ENCODE measurements around the gene IFIT1.
"Not testable (repeated sequence)": the region's sequence is repeated elsewhere in the genome, so short reads cannot be mapped to it uniquely, and the experiment has no call there.

IFIT1 gene

DNA sequence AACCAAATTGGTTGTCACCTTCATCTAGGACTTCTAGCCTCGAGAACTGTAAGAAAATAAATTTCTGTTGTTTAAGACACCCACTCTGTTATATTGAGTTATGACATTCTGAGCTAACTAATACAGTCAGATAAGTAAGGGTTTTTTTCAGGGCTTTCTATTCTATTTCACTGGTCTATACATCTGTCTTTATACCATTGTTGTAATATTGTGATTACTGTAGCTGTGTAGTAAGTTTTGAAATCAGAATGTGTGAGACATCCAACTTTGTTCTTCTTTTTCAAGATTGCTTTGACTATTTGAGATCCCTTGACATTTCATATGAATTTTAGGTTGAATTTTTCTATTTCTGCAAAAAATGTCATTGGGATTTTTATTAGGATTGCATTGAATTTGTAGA is 7.5 kb downstream of the IFIT1 start:
- DNase-seq (ENCODE audit: low read depth) = no peak
- H3K4me3 ChIP-seq (ENCODE audit: low read depth, low read length) = no peak overlapping the region
- TF ChIP-seq, protein P1, sequence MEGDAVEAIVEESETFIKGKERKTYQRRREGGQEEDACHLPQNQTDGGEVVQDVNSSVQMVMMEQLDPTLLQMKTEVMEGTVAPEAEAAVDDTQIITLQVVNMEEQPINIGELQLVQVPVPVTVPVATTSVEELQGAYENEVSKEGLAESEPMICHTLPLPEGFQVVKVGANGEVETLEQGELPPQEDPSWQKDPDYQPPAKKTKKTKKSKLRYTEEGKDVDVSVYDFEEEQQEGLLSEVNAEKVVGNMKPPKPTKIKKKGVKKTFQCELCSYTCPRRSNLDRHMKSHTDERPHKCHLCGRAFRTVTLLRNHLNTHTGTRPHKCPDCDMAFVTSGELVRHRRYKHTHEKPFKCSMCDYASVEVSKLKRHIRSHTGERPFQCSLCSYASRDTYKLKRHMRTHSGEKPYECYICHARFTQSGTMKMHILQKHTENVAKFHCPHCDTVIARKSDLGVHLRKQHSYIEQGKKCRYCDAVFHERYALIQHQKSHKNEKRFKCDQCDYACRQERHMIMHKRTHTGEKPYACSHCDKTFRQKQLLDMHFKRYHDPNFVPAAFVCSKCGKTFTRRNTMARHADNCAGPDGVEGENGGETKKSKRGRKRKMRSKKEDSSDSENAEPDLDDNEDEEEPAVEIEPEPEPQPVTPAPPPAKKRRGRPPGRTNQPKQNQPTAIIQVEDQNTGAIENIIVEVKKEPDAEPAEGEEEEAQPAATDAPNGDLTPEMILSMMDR (IDR thresholded peaks at IDR 0.05; ENCODE audit: low read depth, low read length, missing control alignments) = no peak

DNA sequence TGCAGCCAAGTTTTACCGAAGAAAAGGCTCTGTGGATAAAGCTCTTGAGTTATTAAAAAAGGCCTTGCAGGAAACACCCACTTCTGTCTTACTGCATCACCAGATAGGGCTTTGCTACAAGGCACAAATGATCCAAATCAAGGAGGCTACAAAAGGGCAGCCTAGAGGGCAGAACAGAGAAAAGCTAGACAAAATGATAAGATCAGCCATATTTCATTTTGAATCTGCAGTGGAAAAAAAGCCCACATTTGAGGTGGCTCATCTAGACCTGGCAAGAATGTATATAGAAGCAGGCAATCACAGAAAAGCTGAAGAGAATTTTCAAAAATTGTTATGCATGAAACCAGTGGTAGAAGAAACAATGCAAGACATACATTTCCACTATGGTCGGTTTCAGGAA is 10.6 kb downstream of the IFIT1 start:
- TF ChIP-seq, protein P1 (IDR thresholded peaks at IDR 0.05; ENCODE audit: low read depth, low read length, missing control alignments) = no peak
- no peak overlapping the region for H3K4me3 ChIP-seq (ENCODE audit: low read depth, low read length)
- no peak for DNase-seq (ENCODE audit: low read depth)

DNA sequence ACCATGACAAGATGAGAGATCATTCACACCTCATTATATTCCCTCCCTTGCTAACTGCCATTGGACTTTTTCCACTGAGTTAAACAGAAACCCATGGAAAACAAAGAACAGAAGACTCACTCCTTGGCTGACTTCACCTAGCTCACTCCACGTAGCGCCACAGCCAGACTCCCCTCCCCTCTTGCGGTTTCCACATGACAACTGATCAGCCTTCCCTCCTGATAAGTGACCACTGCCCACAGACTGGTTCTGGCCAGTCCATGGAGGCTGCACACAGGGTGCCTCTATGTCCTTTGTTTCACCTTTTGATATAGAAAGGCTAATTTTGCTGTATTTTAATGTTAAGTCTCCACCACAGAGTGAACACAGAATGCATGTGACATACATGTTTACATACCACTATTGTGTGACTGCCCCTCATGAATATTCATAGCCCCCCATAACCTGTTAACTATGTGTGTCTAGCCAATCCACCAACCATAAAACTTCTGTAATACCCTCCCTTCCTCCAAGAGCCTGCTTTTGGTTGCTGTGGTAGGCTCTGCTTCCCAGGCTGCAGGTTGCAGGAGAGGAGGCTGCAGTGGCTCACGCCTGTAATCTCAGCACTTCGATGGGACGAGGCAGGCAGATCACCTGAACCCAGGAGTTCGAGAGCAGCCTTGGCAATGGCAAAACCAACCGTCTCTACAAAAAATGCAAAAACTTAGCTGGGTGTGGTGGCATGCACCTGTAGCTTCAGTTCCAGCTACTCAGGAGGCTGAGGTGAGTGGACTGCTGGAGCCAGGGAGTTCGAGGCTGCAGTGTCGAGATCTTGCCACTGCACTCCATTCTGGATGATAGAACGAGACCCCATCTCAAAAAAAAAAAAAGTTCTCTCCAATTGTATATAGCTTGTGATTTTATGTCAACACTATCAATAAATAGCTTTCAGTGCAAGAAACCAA is 12.0 kb downstream of the IFIT1 start:
- H3K4me3 ChIP-seq (ENCODE audit: low read depth, low read length) = no peak overlapping the region
- DNase-seq (ENCODE audit: low read depth) = no peak
- TF ChIP-seq, protein P1 (IDR thresholded peaks at IDR 0.05; ENCODE audit: low read depth, low read length, missing control alignments) = no peak

DNA sequence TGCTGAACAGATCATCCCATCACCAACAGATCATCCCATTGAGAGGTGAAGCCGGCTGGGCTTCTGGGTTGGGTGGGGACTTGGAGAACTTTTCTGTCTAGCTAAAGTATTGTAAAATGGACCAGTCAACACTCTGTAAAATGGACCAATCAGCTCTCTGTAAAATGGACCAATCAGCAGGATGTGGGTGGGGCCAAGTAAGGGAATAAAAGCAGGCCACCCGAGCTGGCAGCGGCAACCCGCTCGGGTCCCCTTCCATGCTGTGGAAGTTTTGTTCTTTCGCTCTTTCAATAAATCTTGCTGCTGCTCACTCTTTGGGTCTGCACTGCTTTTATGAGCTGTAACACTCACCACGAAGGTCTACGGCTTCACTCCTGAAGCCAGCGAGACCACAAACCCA is 13.8 kb downstream of the IFIT1 start:
- DNase-seq (ENCODE audit: low read depth); H3K4me3 ChIP-seq (ENCODE audit: low read depth, low read length): not testable (repeated sequence)

DNA sequence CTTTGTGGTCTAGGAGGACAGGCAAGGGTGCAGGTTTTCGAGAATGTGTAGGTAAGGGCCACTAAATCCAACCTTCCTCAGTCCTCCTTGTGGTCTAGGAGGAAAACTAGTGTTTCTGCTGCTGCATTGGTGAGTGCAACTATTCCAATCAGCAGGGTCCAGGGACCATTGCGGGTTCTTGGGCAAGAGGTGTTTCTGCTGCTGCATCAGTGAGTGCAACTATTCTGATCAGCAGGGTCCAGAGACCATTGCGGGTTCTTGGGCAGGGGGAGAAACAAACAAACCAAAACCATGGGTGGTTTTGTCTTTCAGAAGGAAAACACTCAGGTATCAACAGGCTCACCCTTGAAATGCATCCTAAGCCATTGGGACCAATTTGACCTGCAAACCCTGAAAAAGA is 15.4 kb downstream of the IFIT1 start:
- not testable (repeated sequence) for H3K4me3 ChIP-seq (ENCODE audit: low read depth, low read length); DNase-seq (ENCODE audit: low read depth)

DNA sequence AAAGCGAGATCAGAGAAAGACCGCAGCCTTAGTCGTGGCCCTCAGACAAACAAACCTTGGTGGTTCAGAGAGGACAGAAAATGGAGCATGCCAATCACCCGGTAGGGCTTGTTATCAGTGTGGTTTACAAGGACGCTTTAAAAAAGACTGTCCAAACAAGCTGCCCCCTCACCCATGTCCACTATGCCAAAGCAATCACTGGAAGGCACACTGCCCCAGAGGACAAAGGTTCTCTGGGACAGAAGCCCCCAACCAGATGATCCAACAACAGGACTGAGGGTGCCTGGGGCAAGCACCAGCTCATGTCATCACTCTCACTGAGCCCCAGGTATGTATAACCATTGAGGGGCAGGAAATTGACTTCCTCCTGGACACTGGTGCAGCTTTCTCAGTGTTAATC is 16.9 kb downstream of the IFIT1 start:
- H3K4me3 ChIP-seq (ENCODE audit: low read depth, low read length); DNase-seq (ENCODE audit: low read depth): not testable (repeated sequence)

DNA sequence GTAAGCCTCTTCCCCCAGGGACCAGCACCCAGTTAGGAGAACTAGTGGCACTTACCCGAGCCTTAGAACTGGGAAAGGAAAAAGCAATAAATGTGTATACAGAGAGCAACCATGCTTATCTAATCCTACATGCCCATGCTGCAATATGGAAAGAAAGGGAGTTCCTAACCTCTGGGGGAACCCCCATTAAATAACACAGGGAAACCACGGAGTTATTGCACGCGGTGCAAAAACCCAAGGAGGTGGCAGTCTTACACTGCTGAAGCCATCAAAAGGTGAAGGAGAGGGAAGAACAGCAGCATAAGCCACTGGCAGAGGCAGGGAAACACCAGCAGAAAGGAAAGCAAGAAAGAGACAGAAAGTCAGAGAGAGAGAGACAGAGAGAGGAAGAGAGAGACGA is 18.1 kb downstream of the IFIT1 start:
- not testable (repeated sequence) for H3K4me3 ChIP-seq (ENCODE audit: low read depth, low read length); DNase-seq (ENCODE audit: low read depth)

DNA sequence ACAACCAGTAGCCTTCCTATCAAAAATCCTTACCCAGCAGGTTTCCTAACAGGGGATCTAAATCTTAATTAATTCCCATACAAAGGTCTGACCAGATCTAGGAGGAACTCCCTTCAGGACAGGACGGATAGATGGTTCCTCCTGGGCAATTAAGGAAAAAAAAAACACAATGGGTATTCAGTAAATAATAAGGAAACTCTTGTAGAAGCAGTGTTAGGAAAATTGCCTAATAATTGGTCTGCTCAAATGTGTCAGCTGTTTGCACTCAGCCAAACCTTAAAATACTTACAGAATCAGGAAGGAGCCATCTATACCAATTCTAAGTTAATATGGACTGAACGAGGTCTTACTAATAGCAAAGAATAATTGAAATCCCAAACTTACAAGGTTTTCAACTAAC is 18.7 kb downstream of the IFIT1 start:
- H3K4me3 ChIP-seq (ENCODE audit: low read depth, low read length) = not testable (repeated sequence)

DNA sequence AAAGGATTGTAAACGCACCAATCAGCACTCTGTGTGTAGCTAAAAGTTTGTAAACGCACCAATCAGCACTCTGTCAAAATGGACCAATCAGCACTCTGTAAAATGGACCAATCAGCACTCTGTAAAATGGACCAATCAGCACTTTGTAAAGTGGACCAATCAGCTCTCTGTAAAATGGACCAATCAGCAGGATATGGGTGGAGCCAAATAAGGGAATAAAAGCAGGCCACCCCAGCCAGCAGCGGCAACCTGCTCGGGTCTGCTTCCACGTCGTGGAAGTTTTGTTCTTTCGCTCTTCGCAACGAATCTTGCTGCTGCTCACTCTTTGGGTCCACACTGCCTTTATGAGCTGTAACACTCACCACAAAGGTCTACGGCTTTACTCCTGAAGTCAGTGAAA is 19.9 kb downstream of the IFIT1 start:
- DNase-seq (ENCODE audit: low read depth); H3K4me3 ChIP-seq (ENCODE audit: low read depth, low read length): not testable (repeated sequence)

More for the DNA sequence above, 18.7 kb downstream of the IFIT1 start:
- DNase-seq (ENCODE audit: low read depth) = not testable (repeated sequence)

DNA sequence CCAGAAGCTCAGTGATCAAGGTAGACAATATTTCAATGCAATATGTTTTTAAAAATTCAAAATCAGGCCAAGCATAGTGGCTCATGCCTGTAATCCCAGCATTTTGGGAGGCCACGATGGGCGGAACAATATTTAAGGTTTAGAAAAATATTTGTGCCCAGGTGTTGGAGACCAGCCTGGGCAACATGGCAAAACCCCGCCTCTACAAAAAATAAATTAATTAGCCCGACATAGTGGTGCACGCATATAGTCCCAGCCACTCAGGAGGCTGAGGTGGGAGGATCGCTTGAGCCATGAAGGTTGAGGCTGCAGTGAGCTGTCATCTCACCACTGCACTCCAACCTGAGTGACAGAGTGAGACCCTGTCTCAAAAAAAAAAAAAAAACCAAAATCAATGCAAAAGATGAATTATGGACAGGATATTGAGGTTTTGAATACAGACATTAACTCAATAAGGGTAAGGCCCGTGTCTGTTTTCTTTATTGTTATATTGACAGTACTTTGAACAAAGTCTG is 21.0 kb downstream of the IFIT1 start:
- H3K4me3 ChIP-seq (ENCODE audit: low read depth, low read length) = peak overlapping the region; percentile 83; the same call in 1 of the 2 replicates
- DNase-seq (ENCODE audit: low read depth) = no peak

More for the DNA sequence above, 21.0 kb downstream of the IFIT1 start:
- TF ChIP-seq, protein P1 (IDR thresholded peaks at IDR 0.05; ENCODE audit: low read depth, low read length, missing control alignments) = no peak
